Stimulated activated CD4-positive, alpha-beta T cell treated with anti-CD3 and anti-CD28 coated beads, Interleukin-4, amount 100 ng/mL, for 4 hours (primary cell): ENCODE results near the gene OTX1.

Source experiments
- DNase-seq, 2 experiments: peaks; one replicate each; pipeline ENCODE4 v3.0.0-alpha.2; 2020

Gene OTX1

DNA sequence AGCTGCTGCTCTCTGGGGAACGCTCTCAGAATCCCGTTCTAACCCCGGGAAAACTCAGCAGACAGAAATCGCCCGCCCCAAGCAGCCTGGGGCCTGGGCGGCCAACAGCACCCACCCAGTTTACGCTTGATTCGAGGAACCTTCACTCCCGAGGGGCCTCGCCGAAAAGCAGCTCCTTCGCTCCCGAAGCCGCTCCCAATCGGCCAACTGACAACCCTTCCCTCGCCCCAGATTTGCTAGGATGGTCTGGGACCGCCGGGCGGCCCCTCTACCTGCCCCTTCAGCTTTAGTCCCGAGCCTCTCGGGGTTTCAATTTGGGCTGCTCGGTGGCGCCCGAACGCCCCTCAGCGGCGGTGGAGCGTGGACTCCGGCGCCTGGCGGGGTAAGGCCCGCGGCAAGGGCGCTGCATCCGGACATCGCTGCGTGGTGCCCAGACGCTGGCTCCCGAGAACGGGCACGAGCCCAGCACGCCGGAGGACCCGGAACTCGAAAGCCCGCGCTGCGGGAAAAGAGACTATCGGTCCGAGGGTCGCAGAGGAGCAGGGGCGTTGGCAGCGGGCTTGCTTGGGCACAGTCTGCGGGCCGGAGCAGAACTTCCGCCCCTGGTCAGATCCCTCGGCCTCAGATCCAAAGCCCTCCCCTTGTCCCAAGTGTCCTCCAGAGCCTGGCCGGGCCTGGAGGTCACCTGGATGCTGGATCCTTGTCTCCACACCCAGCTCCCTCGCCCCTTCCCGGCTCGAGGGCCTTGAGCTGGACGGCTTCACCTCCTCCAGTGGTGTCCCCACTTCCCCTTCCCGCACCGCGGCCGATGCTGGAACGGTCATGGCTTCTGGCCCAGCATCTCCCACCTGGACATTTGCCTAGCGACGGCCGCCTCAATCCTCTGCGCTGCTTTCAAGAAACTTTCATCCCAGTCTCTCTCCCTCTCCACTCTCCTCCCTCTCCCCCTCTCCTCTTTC, 3.0 kb upstream of the OTX1 start:
- no peak for DNase-seq

DNA sequence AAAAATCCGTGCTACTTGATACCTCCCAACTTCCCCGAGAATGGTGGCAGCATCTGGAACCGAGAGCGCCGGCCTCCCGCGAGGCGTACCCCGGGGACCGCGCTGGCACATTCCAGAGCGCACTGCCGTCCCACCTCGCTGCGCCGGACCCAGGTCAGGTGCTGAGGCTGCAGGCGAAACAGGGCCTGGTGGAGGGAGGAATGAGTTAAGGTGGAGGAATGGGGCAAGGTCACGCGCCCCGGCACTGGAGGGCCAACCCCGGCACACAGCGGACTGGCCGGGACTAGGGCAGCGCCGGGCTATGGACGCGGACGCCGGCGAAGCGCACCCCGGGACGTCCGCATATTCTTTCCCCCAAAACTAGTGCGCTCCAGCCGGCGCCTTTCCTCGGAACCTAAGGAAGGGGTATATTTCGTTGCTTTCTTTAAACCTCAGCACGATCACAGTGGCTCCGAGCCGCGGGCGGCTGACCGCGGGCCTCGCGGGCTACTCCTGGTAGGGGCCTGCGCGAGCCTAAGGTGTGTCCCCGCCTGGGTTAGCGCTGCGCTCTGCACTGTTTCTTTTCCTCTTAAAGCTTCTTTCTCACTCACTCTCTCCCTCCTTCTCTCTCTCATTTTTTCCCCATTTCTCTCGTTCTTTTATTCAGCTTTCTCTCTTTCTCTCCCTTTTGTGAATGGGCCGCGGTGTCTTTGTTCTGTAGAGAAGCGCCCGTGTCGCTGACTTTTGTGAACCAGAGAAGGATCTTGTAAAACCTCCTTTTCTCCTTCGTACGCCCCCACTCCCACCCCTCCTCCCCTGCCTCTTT, 2.1 kb upstream of the OTX1 start:
- no peak for DNase-seq

DNA sequence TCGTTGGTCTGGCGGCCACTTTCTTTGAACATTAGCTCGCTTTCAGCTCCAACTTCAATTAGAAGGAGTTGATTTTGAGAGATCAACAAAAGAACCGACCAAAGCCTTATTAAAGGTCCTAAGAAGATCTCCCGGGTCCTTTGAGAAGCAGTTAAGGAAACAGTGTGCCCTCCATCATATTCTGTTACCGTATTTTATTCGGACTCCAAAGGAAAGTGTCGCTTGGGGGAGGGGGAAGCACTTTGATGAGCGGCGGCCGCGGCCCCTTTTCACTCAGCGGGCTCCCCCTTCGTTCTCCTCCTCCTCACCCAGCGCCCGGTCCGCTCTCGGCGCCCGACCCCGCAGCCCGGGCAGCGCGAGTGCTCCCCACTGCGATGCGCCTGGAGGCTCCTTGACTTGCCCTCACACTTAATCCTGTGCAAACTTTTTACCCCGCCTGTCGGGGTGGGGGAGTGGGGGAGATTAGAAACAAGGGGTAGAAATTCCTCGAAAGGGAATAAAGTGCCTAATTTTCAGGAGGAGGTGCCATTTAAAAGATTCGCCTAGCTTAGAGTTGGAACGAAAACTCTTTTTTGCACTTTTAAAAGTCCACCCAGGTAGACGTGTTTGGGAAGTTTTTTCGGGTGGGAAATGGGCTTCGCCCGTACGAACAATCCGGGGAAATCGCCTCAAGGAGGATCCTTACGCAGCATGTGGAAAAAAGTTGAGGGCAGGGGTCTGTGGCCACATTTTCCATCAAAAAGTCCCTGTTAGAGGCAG, 1.2 kb upstream of the OTX1 start:
- DNase-seq: no peak

DNA sequence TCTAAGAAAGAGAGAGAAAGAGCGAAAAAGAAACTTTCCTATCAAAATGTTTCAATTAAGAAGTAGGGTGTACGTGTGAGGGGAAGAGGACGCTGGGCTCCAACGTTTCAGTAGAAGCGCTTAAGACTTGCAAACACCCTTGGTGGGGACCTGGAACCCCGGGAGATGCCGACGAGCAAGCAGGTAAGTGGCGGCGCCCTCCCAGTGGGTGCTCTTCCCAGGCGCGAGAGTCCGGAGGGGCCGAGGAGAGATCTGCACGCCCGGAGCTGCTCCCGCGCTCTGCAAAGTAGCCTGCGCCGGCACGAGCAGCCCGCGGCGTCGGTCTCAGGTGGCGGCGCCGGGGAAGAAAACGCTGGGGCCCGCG, 678 bp upstream of the OTX1 start:
- no peak for DNase-seq

DNA sequence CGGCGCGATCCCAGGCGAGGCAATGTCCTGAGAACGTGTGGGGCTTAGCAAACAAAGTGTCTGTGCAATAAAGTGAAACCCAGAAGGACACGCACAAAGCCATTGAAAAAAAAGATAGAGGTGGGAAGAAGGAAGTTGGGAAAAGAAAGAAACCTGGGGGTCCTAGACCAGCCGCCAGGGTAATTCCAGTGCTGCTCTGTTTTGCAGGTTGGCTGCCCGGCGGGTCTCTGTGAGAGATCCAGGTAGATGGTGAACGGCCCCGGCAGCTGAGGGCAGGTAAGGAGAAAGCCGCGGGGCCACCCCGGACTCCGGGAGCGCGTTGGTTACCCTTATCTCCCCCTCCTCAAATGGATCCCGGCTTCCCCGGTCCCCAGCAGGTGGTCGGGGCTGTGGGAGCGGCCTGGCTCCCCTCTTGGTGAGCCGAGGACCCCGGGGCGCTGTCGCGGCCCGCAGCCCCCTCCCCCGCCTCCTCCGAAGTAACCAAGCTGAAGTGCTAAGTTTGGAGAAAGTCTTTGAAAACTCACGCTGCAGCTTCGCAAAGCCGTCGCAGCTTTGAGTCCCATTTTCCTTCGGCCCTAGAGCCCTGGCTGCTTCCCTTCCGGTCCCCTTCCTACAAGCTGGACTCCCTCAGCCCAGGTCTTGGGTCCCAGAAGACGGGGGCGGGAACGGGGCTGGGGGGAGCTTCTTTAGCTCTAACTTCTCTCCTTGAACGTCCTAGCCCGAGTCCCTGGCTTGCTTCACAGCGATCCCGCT, 588 bp downstream of the OTX1 start:
- no peak for DNase-seq

DNA sequence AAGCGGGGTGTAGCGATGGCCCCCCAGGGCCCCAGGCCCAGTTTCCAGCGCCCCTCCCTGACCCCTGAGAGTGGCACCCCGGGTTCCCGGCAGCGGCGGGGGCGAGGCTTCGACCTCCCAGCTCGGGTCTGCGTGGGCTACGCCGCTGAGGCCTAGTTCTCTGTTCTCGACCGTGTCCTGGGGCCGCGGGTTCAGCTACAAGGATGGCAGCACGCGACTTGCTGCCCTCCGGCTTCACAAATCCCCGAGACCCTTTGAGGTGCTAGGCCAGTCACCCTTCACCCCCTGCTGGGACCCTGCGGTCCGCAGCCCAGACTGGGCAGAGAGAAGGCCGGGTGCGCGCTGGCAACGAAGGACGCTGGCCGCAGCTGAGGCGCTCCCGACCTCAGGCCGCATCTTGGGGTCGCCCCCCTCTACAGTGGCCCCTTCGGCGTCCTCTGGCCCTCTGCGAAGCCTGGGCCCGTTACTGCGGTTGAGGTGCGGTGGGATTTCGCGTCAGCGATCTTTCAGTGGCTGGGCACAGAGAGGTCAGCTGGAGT, 1.2 kb downstream of the OTX1 start:
- DNase-seq: no peak

DNA sequence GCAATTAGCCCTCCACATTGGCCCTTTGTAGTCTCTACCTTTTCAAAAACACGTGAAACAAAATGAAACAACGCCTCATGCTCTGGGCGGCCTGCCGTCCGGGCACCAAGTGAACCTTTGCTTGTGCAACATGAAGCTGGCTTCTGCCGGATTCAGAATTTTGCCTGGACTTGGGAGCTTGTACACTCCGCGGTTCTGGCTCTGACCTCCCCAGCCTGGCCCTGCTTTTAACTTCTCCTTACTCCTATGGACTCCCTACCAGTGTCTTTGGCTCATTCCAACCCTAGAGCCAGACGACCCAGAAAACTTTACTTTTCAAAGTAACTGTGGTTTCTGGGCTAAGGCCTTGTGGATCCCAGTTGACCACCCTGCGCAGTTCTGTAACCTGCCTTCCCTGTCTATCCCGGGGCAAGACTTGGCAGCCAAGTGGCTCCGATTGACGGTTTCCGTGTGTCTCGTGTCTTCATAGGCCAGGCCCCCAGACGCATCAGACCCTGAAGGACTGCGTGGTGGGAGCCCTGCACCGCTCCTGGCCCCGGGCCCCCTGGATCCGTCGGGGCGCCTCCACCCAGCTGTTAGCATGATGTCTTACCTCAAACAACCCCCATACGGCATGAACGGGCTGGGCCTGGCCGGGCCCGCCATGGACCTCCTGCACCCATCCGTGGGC, 1.9 kb downstream of the OTX1 start:
- no peak for DNase-seq

DNA sequence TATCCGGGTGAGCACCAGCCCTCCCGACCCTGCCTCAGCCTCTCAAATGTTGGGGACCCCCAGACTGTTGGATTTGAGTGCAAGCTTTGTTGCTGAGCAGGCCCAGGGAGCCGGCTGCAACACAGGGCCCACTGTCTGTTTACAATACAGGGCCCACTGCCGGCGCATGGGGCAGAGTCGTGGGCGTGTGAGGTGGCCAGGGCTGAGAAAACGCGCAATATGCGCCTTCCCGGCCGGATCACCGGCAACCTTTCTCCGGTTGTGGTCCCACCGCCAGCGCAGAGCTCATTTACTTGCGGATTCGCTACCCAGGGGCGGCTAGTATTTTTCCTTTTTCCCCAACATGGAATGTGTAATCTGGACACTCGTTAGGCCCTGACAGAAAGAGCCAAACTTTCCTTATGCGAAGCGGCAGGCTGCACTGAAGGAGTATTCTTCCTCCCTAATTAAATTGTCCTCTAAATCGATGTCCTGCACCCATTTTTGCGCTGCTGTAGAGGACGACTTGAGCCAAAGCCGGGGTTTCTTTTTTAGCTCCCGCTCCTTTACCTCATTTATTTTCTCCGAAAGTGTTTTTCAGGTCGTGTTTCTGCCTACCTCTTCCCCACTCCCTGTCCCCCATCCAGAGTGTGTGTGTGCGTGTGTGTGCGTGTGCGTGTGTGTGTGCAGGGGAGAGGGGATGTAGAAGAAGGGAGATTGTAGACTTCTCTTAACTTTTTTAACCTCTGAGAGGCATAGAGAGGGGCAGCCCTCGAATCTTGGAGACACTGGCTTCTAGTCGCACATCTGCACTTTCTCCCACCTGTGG, 2.7 kb downstream of the OTX1 start:
- no peak for DNase-seq

DNA sequence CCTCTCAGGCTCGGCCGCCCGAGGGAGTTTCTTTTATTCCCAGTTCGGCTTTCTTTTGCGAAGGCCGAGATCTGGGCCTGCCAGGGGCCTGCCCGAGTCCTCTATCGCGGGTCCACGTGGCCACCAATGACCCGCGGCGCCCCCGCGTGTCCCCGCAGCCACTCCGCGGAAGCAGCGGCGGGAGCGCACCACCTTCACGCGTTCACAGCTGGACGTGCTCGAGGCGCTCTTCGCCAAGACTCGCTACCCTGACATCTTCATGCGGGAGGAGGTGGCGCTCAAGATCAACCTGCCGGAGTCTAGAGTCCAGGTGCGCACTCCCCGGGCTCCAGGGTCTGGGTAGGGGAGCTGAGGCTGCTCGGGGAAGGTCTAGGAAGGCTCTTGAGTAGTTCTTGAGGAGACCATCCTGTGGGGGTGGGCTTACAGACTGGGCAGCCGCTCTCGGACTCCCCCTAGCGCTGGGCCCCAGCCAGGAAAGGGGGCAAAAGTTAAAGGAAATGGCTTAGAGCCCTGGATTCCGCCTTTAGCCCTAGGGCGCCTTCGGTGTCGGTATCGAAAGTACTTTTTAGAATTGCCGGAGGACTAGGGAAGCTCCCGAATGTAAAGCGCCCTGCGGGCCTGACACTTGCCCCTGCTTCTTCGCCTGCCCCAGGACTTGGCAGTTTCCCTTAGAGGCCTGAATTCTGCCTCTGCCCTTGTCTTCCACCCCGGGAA, 3.4 kb downstream of the OTX1 start:
- DNase-seq: no peak

DNA sequence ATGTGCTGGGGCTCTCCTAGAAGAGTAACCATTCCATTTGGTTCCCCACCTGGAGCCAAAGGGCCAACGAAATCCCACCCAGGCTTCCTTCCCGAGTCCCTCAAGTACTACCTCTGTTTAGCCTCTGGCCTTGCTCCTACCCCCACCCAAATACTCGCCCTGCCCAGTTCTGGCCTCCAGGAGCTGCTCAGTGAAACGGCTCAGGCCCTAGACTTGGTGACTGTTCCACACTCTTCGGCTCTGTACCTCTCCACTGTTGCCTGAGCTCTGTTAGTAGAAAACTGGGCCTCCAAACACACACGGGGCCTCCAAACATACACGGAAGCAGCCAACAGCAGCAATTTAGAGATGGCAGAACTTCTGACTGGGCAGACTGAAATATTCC, 4.2 kb downstream of the OTX1 start:
- no peak for DNase-seq

DNA sequence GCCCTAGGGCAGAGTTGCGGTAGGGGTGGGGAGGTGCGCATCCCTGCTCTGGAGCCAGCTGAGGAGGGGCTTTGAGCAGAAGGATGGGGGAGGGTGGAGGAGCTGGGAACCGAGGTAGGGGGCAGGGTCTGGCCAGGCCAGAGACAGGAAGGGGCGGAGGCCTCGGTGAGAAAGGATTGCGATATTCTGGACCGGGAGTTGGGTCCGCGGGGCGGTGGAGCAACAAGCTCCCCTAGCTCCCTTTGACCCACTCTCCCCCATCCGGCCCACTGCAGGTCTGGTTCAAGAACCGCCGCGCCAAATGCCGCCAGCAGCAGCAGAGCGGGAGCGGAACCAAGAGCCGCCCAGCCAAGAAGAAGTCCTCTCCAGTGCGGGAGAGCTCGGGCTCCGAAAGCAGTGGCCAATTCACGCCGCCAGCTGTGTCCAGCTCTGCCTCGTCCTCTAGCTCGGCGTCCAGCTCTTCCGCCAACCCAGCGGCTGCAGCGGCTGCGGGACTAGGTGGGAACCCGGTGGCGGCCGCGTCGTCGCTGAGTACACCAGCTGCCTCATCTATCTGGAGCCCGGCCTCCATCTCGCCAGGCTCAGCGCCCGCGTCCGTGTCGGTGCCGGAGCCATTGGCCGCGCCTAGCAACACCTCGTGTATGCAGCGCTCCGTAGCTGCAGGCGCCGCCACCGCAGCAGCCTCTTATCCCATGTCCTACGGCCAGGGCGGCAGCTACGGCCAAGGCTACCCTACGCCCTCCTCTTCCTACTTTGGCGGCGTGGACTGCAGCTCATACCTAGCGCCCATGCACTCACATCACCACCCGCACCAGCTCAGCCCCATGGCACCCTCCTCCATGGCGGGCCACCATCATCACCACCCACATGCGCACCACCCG, 4.8 kb downstream of the OTX1 start:
- DNase-seq: no peak

DNA sequence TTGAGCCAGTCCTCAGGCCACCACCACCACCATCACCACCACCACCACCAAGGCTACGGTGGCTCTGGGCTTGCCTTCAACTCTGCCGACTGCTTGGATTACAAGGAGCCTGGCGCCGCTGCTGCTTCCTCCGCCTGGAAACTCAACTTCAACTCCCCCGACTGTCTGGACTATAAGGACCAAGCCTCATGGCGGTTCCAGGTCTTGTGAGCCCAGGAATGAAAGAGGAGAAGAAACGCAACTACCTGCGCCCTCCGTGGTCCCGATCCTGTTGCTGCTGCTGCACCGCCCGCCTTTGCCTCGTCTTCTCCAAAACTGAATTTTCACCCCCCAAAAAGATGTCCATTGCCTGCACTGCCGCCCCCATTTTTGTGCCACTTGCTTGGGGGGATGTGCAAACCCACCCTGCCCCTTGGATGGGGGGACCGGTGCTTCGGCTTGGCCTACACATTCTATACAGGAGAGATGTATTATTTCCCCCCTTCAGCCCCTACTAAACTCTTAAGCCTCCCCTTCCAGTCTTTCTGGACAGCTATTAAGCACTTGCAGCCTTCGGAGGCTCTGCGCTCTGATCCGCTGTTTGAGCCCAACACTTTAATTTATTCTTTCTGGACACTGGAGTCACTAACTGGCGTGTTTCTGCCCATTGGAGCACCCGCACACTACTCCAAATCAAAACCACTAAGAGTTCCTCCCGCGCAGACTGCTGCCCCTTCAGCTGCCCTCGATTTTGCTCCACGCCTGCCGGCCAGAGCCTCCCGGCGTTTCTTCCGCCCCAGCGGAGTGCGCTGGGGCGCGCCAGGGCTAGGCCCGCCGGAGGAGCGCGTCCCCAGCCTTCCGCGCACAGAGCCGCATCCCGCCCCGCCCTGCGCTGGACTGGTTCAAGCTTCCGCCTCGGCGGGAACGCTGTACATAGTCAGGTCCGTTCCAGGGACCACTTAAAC, 5.7 kb downstream of the OTX1 start:
- no peak for DNase-seq

DNA sequence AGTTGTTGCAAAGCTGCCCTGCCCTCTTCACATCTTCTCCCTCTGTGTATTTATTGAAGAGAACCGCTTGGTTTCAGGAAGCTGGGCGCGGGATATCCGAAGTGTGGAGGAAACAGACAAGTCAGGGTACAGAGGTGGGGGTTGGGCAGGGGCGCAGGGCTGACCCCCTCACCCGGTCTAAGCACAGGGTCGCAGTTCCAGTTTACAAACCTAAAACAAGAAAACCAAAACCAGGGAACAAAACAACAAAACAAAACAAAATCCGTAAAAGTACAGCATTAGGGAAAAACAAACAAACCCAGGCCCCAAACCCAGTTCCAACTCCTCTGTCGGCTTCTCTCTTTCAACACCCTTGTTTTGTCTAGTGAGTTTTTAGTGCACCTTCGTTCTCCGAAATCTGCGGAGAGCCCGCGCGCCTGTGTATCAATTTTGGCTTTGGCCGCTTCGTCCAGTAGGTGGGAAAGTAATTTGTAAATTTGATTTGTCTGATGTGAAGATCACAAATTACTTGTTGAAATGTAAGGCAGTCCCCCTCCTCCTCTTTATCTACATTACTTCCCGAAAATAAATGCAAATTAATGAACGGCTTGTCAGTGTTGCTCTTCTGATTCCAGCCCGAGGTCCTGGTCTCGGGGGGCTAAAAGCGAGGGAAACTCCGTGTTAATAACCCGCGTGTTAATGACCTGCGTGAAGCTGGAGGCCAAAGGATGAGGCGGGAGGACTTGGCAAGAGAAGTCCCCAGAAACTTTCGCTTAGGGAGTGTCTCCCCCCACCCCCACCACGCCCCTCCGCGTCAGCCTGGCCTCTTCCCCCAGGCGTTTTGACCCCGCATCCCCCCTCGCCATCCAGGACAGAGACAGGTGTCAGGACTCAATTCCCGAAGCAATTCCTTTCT, 6.9 kb downstream of the OTX1 start:
- DNase-seq: no peak

DNA sequence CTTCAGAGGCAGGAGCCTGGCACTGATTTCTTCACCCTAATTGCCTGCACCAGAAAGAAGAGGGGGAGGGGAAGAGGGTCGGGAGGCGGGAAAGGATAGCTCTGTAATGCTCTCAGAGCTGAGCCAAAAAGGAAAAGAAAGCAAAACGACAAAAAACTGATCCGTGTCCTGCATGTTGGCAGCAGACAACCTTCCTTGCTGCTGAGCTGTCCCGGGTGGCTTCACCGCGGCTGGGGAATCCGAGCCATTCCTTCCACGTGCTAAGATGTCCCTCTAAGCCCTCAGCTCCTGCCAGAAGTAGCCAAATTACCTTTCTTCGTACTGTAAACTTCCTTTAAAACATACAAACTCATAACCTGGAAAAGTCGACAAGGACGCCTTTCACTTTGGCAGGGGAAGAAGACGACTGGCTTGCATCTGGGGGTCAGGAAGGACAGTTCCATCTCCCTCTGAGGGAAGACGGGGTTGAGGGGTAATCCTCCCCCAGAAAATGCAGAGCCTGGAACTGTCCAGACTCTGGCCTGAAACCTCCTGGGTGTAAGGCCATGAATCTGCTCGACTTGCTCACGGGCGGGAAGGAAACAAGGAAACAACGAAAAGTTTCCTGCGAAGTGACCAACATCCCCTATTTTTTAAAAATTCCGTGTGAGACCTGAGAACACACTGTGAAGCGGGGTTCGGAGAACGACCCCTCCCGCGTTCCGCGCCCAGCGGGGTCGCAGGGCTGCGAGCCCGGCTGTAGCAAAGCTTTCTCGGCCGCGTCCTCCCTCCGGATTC, 7.7 kb downstream of the OTX1 start:
- no peak for DNase-seq

DNA sequence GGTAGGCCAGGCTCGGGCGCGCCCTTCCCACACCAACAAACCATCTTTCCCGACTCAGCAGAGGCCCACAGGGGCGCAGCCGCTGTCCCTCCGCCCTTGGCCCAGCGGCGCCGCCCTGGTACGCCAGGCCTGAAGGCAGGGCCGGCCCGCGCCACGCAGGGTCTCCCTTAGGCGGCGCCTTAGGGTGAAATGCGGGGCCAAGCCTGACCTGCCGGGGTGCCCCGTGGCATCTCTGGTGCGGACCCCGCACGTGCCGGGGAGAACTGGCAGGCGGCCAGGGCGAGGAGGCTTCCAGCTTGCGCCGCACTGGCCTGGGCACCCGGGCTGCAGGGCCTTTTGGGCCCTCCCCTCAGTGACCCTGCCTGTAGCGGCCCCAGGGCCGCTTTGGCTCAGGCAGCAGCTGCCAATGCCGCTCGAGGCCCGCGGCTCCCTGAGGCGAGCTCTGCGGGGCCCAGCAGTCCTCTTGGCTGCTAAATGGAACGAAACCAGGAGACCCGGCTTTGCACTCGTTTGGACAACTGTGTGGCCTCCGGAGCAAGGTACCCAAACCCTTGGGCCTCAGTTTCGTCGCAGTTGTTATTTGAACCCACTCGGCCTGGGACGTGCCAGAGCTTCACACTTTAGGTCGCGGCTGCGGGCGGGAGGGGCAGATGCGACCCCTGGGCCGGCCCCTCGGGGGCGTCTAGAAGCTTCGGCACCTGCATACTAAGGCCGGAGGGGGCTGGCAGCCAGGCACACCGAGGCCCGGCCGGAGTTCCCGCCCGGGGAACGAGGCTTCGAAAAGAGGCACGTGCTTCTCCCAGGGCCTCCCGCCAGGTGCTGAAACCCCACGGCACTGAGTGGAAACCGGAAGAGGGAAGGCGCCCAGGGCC, 8.5 kb downstream of the OTX1 start:
- DNase-seq: no peak
